H9 (cell line): ENCODE data around the gene RBM12. TPM values are rescaled to one million over a fixed set of nuclear protein-coding genes. Genes with fewer than 3 reads are reported as not detected.

Source experiments
- DNase-seq: peaks from one replicate; pipeline ENCODE4 v3.0.0-alpha.2; 2017
- H2AFZ ChIP-seq: one replicate; pipeline ENCODE4 v1.6.1; 2013; ENCODE audit warnings: mild to moderate bottlenecking, low read length, control low read depth, moderate library complexity
- H2AK5ac ChIP-seq: 2 replicates; pipeline ENCODE4 v1.6.1; 2013; ENCODE audit warnings: low read length, control low read depth, mixed read lengths; ENCODE audit not compliant: insufficient read length
- H2BK120ac ChIP-seq: one replicate; pipeline ENCODE4 v1.6.1; 2013; ENCODE audit warnings: low read depth, mild to moderate bottlenecking, low read length, control low read depth, inconsistent platforms; ENCODE audit not compliant: poor library complexity, severe bottlenecking
- H2BK12ac ChIP-seq: 2 replicates; pipeline ENCODE4 v1.6.1; 2013; ENCODE audit warnings: low read length, control low read depth, mixed read lengths, low read depth; ENCODE audit not compliant: insufficient read length
- H2BK15ac ChIP-seq: 2 replicates; pipeline ENCODE4 v1.6.1; 2013; ENCODE audit warnings: low read depth, low read length, control low read depth
- H2BK20ac ChIP-seq: one replicate; pipeline ENCODE4 v1.6.1; 2013; ENCODE audit warnings: low read depth, mild to moderate bottlenecking, low read length, control low read depth, inconsistent platforms; ENCODE audit not compliant: poor library complexity, severe bottlenecking
- H2BK5ac ChIP-seq: 2 replicates; pipeline ENCODE4 v1.6.1; 2013; ENCODE audit warnings: low read length, control low read depth, mixed read lengths; ENCODE audit not compliant: insufficient read length
- H3K14ac ChIP-seq: 2 replicates; pipeline ENCODE4 v1.6.1; 2013; ENCODE audit warnings: low read length, control low read depth; ENCODE audit not compliant: insufficient read depth
- H3K18ac ChIP-seq: 2 replicates; pipeline ENCODE4 v1.6.1; 2013; ENCODE audit warnings: low read depth, mild to moderate bottlenecking, mixed read lengths, low read length, control low read depth; ENCODE audit not compliant: insufficient read length
- H3K23ac ChIP-seq: 2 replicates; pipeline ENCODE4 v1.6.1; 2013; ENCODE audit warnings: low read length, control low read depth, mixed read lengths, low read depth; ENCODE audit not compliant: insufficient read length
- H3K23me2 ChIP-seq: 2 replicates; pipeline ENCODE4 v1.6.1; 2013; ENCODE audit warnings: low read depth, mild to moderate bottlenecking, mixed read lengths, low read length, control low read depth; ENCODE audit not compliant: insufficient read length, poor library complexity, severe bottlenecking
- H3K27ac ChIP-seq: 2 replicates; pipeline ENCODE4 v1.5.1; 2013; ENCODE audit warnings: low read length, control low read depth, mixed read lengths, low read depth; ENCODE audit not compliant: insufficient read length
- H3K27me3 ChIP-seq: 2 replicates; pipeline ENCODE4 v1.6.1; 2013; ENCODE audit warnings: low read length, control low read depth, inconsistent platforms; ENCODE audit not compliant: insufficient read depth
- H3K4ac ChIP-seq: 2 replicates; pipeline ENCODE4 v1.6.1; 2013; ENCODE audit warnings: low read depth, mild to moderate bottlenecking, control low read depth, inconsistent platforms, low read length, moderate library complexity
- H3K4me1 ChIP-seq: 2 replicates; pipeline ENCODE4 v1.6.1; 2013; ENCODE audit warnings: low read length, control low read depth, inconsistent platforms; ENCODE audit not compliant: insufficient read depth
- H3K4me2 ChIP-seq: 2 replicates; pipeline ENCODE4 v1.6.1; 2013; ENCODE audit warnings: low read length, control low read depth, mixed read lengths; ENCODE audit not compliant: insufficient read length, insufficient read depth
- H3K56ac ChIP-seq: 2 replicates; pipeline ENCODE4 v1.6.1; 2013; ENCODE audit warnings: low read depth, mild to moderate bottlenecking, mixed read lengths, low read length, control low read depth; ENCODE audit not compliant: insufficient read length
- H3K79me1 ChIP-seq: 2 replicates; pipeline ENCODE4 v1.6.1; 2013; ENCODE audit warnings: low read depth, mild to moderate bottlenecking, moderate library complexity, low read length, control low read depth, inconsistent platforms; ENCODE audit not compliant: insufficient read depth, poor library complexity, severe bottlenecking
- H3K79me2 ChIP-seq: 2 replicates; pipeline ENCODE4 v1.6.1; 2013; ENCODE audit warnings: low read length, control low read depth, inconsistent platforms; ENCODE audit not compliant: insufficient read depth
- H3K9ac ChIP-seq: 2 replicates; pipeline ENCODE4 v1.6.1; 2013; ENCODE audit warnings: low read length, control low read depth, mixed read lengths; ENCODE audit not compliant: insufficient read length; ENCODE audit errors: extremely low read depth
- H3K9me3 ChIP-seq: one replicate; pipeline ENCODE4 v1.6.1; 2013; ENCODE audit warnings: low read depth, low read length, inconsistent platforms; ENCODE audit not compliant: control insufficient read depth
- H3T11ph ChIP-seq: one replicate; pipeline ENCODE4 v1.6.1; 2013; ENCODE audit warnings: mild to moderate bottlenecking, low read length, control low read depth, inconsistent platforms
- H4K20me1 ChIP-seq: one replicate; pipeline ENCODE4 v1.6.1; 2013; ENCODE audit not compliant: control insufficient read depth, insufficient read length, insufficient read depth
- H4K5ac ChIP-seq: 2 replicates; pipeline ENCODE4 v1.6.1; 2013; ENCODE audit warnings: low read depth, mild to moderate bottlenecking, mixed read lengths, low read length, control low read depth; ENCODE audit not compliant: insufficient read length
- H4K8ac ChIP-seq: replicated peaks from 2 replicates; pipeline ENCODE4 v1.6.1; 2013; ENCODE audit warnings: low read length, control low read depth, mixed read lengths, low read depth; ENCODE audit not compliant: insufficient read length
- H4K91ac ChIP-seq: 2 replicates; pipeline ENCODE4 v1.6.1; 2013; ENCODE audit warnings: low read depth, mild to moderate bottlenecking, moderate library complexity, mixed read lengths, low read length, control low read depth; ENCODE audit not compliant: insufficient read length
- H3K27ac Mint-ChIP-seq, 3 experiments: 2 replicates in 2 of 3; 3 replicates in 1 of 3; pipeline ENCODE4 v1.8.0; 2020 to 2021; ENCODE audit warnings: mixed read lengths in 3 of 3, mild to moderate bottlenecking in 1 of 3, moderate library complexity in 1 of 3
- H3K27me3 Mint-ChIP-seq: 2 replicates; pipeline ENCODE4 v1.8.0; 2021; ENCODE audit warnings: low read depth, mild to moderate bottlenecking, moderate library complexity, mixed read lengths
- H3K36me3 Mint-ChIP-seq, 3 experiments: 2 replicates in 2 of 3; 3 replicates in 1 of 3; pipeline ENCODE4 v1.8.0; 2020 to 2021; ENCODE audit warnings: low read depth in 3 of 3, mixed read lengths in 3 of 3; ENCODE audit not compliant: insufficient read depth in 1 of 3
- H3K4me1 Mint-ChIP-seq, 2 experiments: 2 replicates each; pipeline ENCODE4 v1.8.0; 2020; ENCODE audit warnings: mixed read lengths in 2 of 2
- H3K4me3 Mint-ChIP-seq, 2 experiments: 2 replicates in 1 of 2; 3 replicates in 1 of 2; pipeline ENCODE4 v1.8.0; 2020 to 2021; ENCODE audit warnings: mild to moderate bottlenecking in 2 of 2, mixed read lengths in 2 of 2, moderate library complexity in 1 of 2
- H3K9me3 Mint-ChIP-seq, 2 experiments: 2 replicates in 1 of 2; 3 replicates in 1 of 2; pipeline ENCODE4 v1.8.0; 2020; ENCODE audit warnings: mild to moderate bottlenecking in 2 of 2, mixed read lengths in 2 of 2, moderate library complexity in 1 of 2
- WGBS: extraction: QIAGEN DNeasy Blood & Tissue Kit; methylation state at CpG from one replicate; pipeline ENCODE4 v1.1.7; 2013; ENCODE audit warnings: missing lambda C conversion rate, low lambda C conversion rate, mixed read lengths; ENCODE audit not compliant: insufficient read length; ENCODE audit errors: extremely low coverage; 5-methylcytosine and 5-hydroxymethylcytosine counted together
- total RNA-seq: library from RNA; stranded (reverse); gene quantifications from 2 replicates; pipeline ENCODE4 v1.2.1, GENCODE V29; 2021
- TF ChIP-seq, protein P1 (sequence below): fragments of 200-600 bp; sonication (generic); conservative IDR thresholded peaks from 3 replicates; pipeline ENCODE4 v1.8.0; 2021; ENCODE audit warnings: antibody characterized with exemption, mild to moderate bottlenecking

RBM12 gene
- total RNA-seq, 1 experiment from 2014 or later: 260 TPM

DNA sequence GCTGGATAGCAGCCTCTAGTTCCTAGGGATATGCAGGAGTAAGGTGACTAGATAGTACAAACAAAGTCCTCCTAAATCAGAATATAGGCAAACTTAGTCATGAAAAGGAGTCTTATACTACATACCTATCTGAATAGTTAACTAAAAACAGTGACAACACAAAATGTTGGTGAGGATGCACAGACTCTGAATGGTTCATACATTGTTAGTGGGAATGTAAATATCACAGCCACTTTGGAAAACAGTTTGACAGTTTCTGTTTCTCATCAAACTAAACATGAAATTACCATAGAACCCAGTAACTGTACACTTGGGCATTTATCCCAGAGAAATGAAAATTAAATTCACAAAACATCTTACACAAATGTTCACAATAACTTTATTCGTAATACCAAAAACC is 17.3 kb upstream of the RBM12 start:
- no peaks in the 10 kb centered on the region for H3K4me1 ChIP-seq
- H4K20me1 ChIP-seq: no peaks in the 10 kb centered on the region
- no peaks in the 10 kb centered on the region for H3K79me2 ChIP-seq
- H4K91ac ChIP-seq: no peak overlapping the region
- no peaks in the 10 kb centered on the region for H3K79me1 ChIP-seq
- H3K27me3 ChIP-seq: no peaks in the 10 kb centered on the region
- no peak overlapping the region for H3K14ac ChIP-seq
- Mint-ChIP-seq H3K4me3 (no peak overlapping the region), H3K4me1 (peaks cover 0 to 3% of the 10 kb centered on the region in 2 experiments; a peak in 1 of 4 replicates), H3K27ac (no peak overlapping the region), H3K27me3 (no peaks in the 10 kb centered on the region), H3K9me3 (no peaks in the 10 kb centered on the region), H3K36me3 (peaks cover 3 to 14% (median 10%) of the 10 kb centered on the region in 3 experiments; a peak in 6 of 7 replicates)
- no peak overlapping the region for H4K8ac ChIP-seq
- H2BK12ac ChIP-seq: no peak overlapping the region
- H2BK20ac ChIP-seq: no peak overlapping the region
- H4K5ac ChIP-seq: no peak overlapping the region
- H2AK5ac ChIP-seq: no peak overlapping the region
- no peak overlapping the region for H3T11ph ChIP-seq
- H3K27ac ChIP-seq: no peak overlapping the region
- H3K9me3 ChIP-seq: no peaks in the 10 kb centered on the region
- no peak overlapping the region for H3K4me2 ChIP-seq
- no peak overlapping the region for H2BK120ac ChIP-seq
- DNase-seq: no peak
- no peak overlapping the region for H2AFZ ChIP-seq
- H3K9ac ChIP-seq: no peak overlapping the region
- no peaks in the 10 kb centered on the region for H3K23me2 ChIP-seq
- WGBS: 83% methylated on average over 1 of the region's 1 CpG
- TF ChIP-seq, protein P1, sequence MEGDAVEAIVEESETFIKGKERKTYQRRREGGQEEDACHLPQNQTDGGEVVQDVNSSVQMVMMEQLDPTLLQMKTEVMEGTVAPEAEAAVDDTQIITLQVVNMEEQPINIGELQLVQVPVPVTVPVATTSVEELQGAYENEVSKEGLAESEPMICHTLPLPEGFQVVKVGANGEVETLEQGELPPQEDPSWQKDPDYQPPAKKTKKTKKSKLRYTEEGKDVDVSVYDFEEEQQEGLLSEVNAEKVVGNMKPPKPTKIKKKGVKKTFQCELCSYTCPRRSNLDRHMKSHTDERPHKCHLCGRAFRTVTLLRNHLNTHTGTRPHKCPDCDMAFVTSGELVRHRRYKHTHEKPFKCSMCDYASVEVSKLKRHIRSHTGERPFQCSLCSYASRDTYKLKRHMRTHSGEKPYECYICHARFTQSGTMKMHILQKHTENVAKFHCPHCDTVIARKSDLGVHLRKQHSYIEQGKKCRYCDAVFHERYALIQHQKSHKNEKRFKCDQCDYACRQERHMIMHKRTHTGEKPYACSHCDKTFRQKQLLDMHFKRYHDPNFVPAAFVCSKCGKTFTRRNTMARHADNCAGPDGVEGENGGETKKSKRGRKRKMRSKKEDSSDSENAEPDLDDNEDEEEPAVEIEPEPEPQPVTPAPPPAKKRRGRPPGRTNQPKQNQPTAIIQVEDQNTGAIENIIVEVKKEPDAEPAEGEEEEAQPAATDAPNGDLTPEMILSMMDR: no peak
- no peak overlapping the region for H3K56ac ChIP-seq
- H2BK5ac ChIP-seq: no peak overlapping the region
- no peak overlapping the region for H3K4ac ChIP-seq
- no peak overlapping the region for H2BK15ac ChIP-seq
- H3K23ac ChIP-seq: no peak overlapping the region
- no peak overlapping the region for H3K18ac ChIP-seq
